K562 (cell line): Measurements from ENCODE around the gene TRPM8. TPM values are rescaled to one million over a fixed set of nuclear protein-coding genes. Genes with fewer than 3 reads are reported as not detected.
A peak's percentile ranks its signal among the peaks of the same experiment; 100 is the strongest.

Experiments
- C11orf30 ChIP-seq: fragments of 450-650 bp; IDR thresholded peaks from 2 replicates; pipeline ENCODE4 v1.6.1; 2016; ENCODE audit warnings: low read depth, mild to moderate bottlenecking
- CHD7 ChIP-seq: fragments of 200-600 bp; sonication (generic); IDR thresholded peaks from one replicate; pipeline ENCODE4 v1.6.1; 2012; ENCODE audit warnings: mild to moderate bottlenecking, low read depth, low read length, inconsistent platforms
- E2F6 ChIP-seq, 2 experiments: IDR thresholded peaks; 2 replicates each; pipeline ENCODE4 v1.6.1; 2011; ENCODE audit warnings: borderline replicate concordance in 1 of 2, control low read depth in 1 of 2, low read depth in 1 of 2, low read length in 1 of 2, mild to moderate bottlenecking in 1 of 2, mixed read lengths in 1 of 2, moderate library complexity in 1 of 2; ENCODE audit not compliant: insufficient read depth in 1 of 2, insufficient read length in 1 of 2, poor library complexity in 1 of 2, severe bottlenecking in 1 of 2; ENCODE audit errors: extremely low read depth in 1 of 2
- NR1H2 ChIP-seq: sonication (generic); formaldehyde crosslinking; IDR thresholded peaks from 2 replicates; pipeline ENCODE4 v1.4.0; 2020; ENCODE audit warnings: mild to moderate bottlenecking, missing genetic modification reagents
- POLR2AphosphoS5 ChIP-seq: IDR thresholded peaks from 2 replicates; pipeline ENCODE4 v1.6.1; 2011; ENCODE audit warnings: mild to moderate bottlenecking, low read depth, low read length, moderate library complexity; ENCODE audit not compliant: control insufficient read depth, insufficient read depth
- RERE ChIP-seq: sonication (generic); formaldehyde crosslinking; IDR thresholded peaks from 2 replicates; pipeline ENCODE4 v1.8.0; 2023; ENCODE audit warnings: missing genetic modification reagents, mild to moderate bottlenecking, borderline replicate concordance
- TCF7 ChIP-seq: sonication (generic); IDR thresholded peaks from 2 replicates; pipeline ENCODE4 v1.6.1; 2016; ENCODE audit warnings: antibody characterized with exemption, borderline replicate concordance
- ZBED1 ChIP-seq: IDR thresholded peaks from 2 replicates; pipeline ENCODE4 v1.6.1; 2014
- ZBTB1 ChIP-seq: sonication (generic); formaldehyde crosslinking; IDR thresholded peaks from 2 replicates; pipeline ENCODE4 v1.8.1; 2023; ENCODE audit warnings: missing genetic modification reagents, low read depth, mild to moderate bottlenecking, borderline replicate concordance
- polyA plus RNA-seq, 8 experiments: library from polyadenylated mRNA; depleted of rRNA in 4 of 8; stranded (reverse) in 5 of 8; unstranded in 3 of 8; fragments of >200 nt; fragmentation: Nextera tagmentation in 2 of 8; fragmentation: Illumina TruSeq in 1 of 8; extraction: Ambion mirVana in 2 of 8; extraction: Trizol in 1 of 8; gene quantifications; 2 replicates each; pipeline versions ENCODE4 v1.2.1 to v1.2.3, GENCODE V29; 2011 to 2014; ENCODE audit warnings: inconsistent platforms in 1 of 8, missing spikeins in 1 of 8
- total RNA-seq, 7 experiments: library from RNA; depleted of rRNA in 6 of 7; stranded (reverse); fragments of >200 nt in 6 of 7; fragmentation: Illumina TruSeq in 2 of 7; extraction: Trizol in 2 of 7; gene quantifications; 2 replicates each; pipeline versions ENCODE4 v1.2.1 to v1.2.3, GENCODE V29; 2011 to 2021; ENCODE audit warnings: low replicate concordance in 1 of 7

The TRPM8 gene
- total and polyA plus RNA-seq, 9 of the 15 experiments (the other 6 are each of a cell fraction or from before 2014, with no cell fraction given), result not detected

DNA sequence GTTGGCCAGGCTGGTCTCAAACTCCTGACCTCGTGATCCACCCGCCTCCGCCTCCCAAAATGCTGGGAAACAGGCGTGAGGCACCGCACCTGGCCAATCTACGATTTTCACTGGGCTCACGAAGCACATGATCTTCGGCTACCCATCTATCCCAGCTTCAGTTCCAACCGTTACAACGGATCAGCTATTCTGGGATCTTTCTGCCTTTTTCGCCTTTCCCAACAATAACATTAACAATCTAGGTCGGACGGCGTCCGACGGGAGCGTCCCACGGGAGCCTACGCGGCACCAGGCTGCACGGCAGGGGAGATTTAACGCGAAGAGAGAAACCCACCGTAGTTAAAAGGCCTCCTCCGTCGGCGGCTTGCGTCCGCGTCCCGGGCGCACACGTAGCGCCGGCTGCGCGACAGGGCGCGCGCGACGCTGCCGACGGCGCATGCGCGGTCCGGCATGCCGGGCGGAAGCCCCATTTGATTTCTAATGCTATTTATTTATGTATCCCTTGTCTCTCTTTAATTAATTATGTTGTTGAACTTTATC lies 49.1 kb upstream of the TRPM8 start, which contains the start of gene MSL3B (continued):
- TF ChIP-seq RERE (CRISPR knock-in tag) (no peak), C11orf30 (peak; percentile 52; the same call in 1 of the 2 replicates), ZBTB1 (no peak), E2F6 (IDR thresholded peaks at IDR 0.05; ENCODE audit: borderline replicate concordance in 1 of 2, extremely low read depth in 1 of 2, insufficient read depth in 1 of 2, insufficient read length in 1 of 2, low read depth in 1 of 2, low read length in 1 of 2, poor library complexity in 1 of 2, severe bottlenecking in 1 of 2) (peak; percentile 59 to 89), TCF7 (no peak), POLR2AphosphoS5 (peak; percentile 49), CHD7 (no peak), NR1H2 (CRISPR knock-in tag) (no peak), ZBED1 (no peak)
